ENCODE data around the gene HK1. TPM values are rescaled to one million over a fixed set of nuclear protein-coding genes. Genes with fewer than 3 reads are reported as not detected.
"Not testable (repeated sequence)": the region's sequence is repeated elsewhere in the genome, so short reads cannot be mapped to it uniquely, and the experiment has no call there.

Gene HK1
- total RNA-seq, 1 donor from 2014 or later = 131 TPM

GRCh38 chr10:69327463-69328379 is 49.4 kb downstream of the HK1 start:
- DNase-seq (ENCODE audit: low read depth) = peak; percentile 84

- peak; percentile 25 for DNase-seq (ENCODE audit: low read depth)
These were observed 50.1 kb downstream of the HK1 start for GRCh38 chr10:69328380-69328735.

GRCh38 chr10:69328888-69329287 is 50.6 kb downstream of the HK1 start:
- not testable (repeated sequence) for DNase-seq (ENCODE audit: low read depth)

- DNase-seq (ENCODE audit: low read depth) = no peak
These were observed 51.5 kb downstream of the HK1 start for GRCh38 chr10:69329721-69330178.

- DNase-seq (ENCODE audit: low read depth) = no peak
These were observed 52.9 kb downstream of the HK1 start for GRCh38 chr10:69331161-69331560.

GRCh38 chr10:69332278-69333010 is 54.1 kb downstream of the HK1 start:
- no peak for DNase-seq (ENCODE audit: low read depth)

GRCh38 chr10:69333205-69333604 is 54.9 kb downstream of the HK1 start:
- DNase-seq (ENCODE audit: low read depth) = peak; percentile 33

- DNase-seq (ENCODE audit: low read depth) = not testable (repeated sequence)
These were observed 55.6 kb downstream of the HK1 start for GRCh38 chr10:69333865-69334301.

- no peak for DNase-seq (ENCODE audit: low read depth)
These were observed 56.2 kb downstream of the HK1 start for GRCh38 chr10:69334302-69335062.

GRCh38 chr10:69335063-69335587 is 56.8 kb downstream of the HK1 start:
- no peak for DNase-seq (ENCODE audit: low read depth)

GRCh38 chr10:69335613-69336012 is 57.3 kb downstream of the HK1 start:
- no peak for DNase-seq (ENCODE audit: low read depth)

- no peak for DNase-seq (ENCODE audit: low read depth)
These were observed 58.6 kb downstream of the HK1 start for GRCh38 chr10:69336952-69337295.

GRCh38 chr10:69337296-69338132 is 59.2 kb downstream of the HK1 start:
- DNase-seq (ENCODE audit: low read depth) = peak; percentile 95

- DNase-seq (ENCODE audit: low read depth) = no peak
These were observed 59.8 kb downstream of the HK1 start for GRCh38 chr10:69338133-69338456.

- DNase-seq (ENCODE audit: low read depth) = no peak
These were observed 60.5 kb downstream of the HK1 start for GRCh38 chr10:69338547-69339450.

GRCh38 chr10:69340695-69341094 is 62.4 kb downstream of the HK1 start:
- no peak for DNase-seq (ENCODE audit: low read depth)

GRCh38 chr10:69343905-69344304 is 65.6 kb downstream of the HK1 start:
- no peak for DNase-seq (ENCODE audit: low read depth)

GRCh38 chr10:69344591-69345252 is 66.4 kb downstream of the HK1 start:
- no peak for DNase-seq (ENCODE audit: low read depth)

GRCh38 chr10:69345402-69345801 is 67.1 kb downstream of the HK1 start:
- no peak for DNase-seq (ENCODE audit: low read depth)

All from renal cortical epithelial cell (primary cell).